DOHH2 (cell line): ENCODE measurements around the gene TANC1.

Experiments used
- H3F3A ChIP-seq: fragments of 200-600 bp; sonication (generic), shearing (Covaris generic); 2 replicates; pipeline ENCODE4 v1.6.0; 2016; ENCODE audit warnings: antibody characterized with exemption, mild to moderate bottlenecking; ENCODE audit not compliant: control insufficient read depth, insufficient read depth
- H3K27ac ChIP-seq: fragments of 200-600 bp; sonication (generic); 2 replicates; pipeline ENCODE4 v1.5.1; 2014; ENCODE audit warnings: low read depth, mild to moderate bottlenecking, low read length, moderate library complexity
- H3K27me3 ChIP-seq: fragments of 200-600 bp; sonication (generic); 2 replicates; pipeline ENCODE4 v1.6.1; 2014; ENCODE audit warnings: mild to moderate bottlenecking, low read length, mixed read lengths; ENCODE audit not compliant: control insufficient read depth
- H3K36me3 ChIP-seq: fragments of 200-600 bp; sonication (generic); 2 replicates; pipeline ENCODE4 v1.6.1; 2014; ENCODE audit warnings: mild to moderate bottlenecking, low read length, moderate library complexity, mixed read lengths; ENCODE audit not compliant: control insufficient read depth
- H3K4me1 ChIP-seq: fragments of 200-600 bp; sonication (generic); 2 replicates; pipeline ENCODE4 v1.6.1; 2014; ENCODE audit warnings: mild to moderate bottlenecking, low read length, mixed read lengths; ENCODE audit not compliant: control insufficient read depth
- H3K4me2 ChIP-seq: fragments of 200-600 bp; sonication (generic); 2 replicates; pipeline ENCODE4 v1.6.0; 2014; ENCODE audit warnings: mild to moderate bottlenecking, low read length, moderate library complexity
- H3K4me3 ChIP-seq: fragments of 200-600 bp; sonication (generic); 2 replicates; pipeline ENCODE4 v1.5.1; 2014; ENCODE audit warnings: mild to moderate bottlenecking, low read length, mixed read lengths
- H3K79me2 ChIP-seq: fragments of 200-600 bp; sonication (generic); 2 replicates; pipeline ENCODE4 v1.6.1; 2014; ENCODE audit warnings: mild to moderate bottlenecking, low read length, mixed read lengths; ENCODE audit not compliant: control insufficient read depth
- H3K9me2 ChIP-seq: fragments of 200-600 bp; sonication (generic); replicated peaks from 2 replicates; pipeline ENCODE4 v1.6.1; 2014; ENCODE audit warnings: mild to moderate bottlenecking, low read length, mixed read lengths; ENCODE audit not compliant: control insufficient read depth
- H3K9me3 ChIP-seq: fragments of 200-600 bp; sonication (generic); 2 replicates; pipeline ENCODE4 v1.6.1; 2014; ENCODE audit warnings: antibody characterized with exemption, low read length, mixed read lengths; ENCODE audit not compliant: control insufficient read depth, insufficient read depth
- H4K20me1 ChIP-seq: fragments of 200-600 bp; sonication (generic); 2 replicates; pipeline ENCODE4 v1.6.0; 2014; ENCODE audit warnings: low read depth, mild to moderate bottlenecking, antibody characterized with exemption, low read length, moderate library complexity; ENCODE audit not compliant: control insufficient read depth, insufficient read depth
- EZH2phosphoT487 ChIP-seq: fragments of 200-600 bp; sonication (generic); IDR thresholded peaks from 2 replicates; pipeline ENCODE4 v1.6.1; 2017; ENCODE audit warnings: borderline replicate concordance, mild to moderate bottlenecking, antibody characterized with exemption, low read length, moderate library complexity, mixed read lengths
- TF ChIP-seq, protein P1 (sequence below): fragments of 200-600 bp; sonication (generic); IDR thresholded peaks from one replicate; pipeline ENCODE4 v1.5.1; 2014; ENCODE audit warnings: antibody characterized with exemption, mild to moderate bottlenecking, low read depth, low read length; ENCODE audit not compliant: poor library complexity, severe bottlenecking

TANC1 gene

DNA sequence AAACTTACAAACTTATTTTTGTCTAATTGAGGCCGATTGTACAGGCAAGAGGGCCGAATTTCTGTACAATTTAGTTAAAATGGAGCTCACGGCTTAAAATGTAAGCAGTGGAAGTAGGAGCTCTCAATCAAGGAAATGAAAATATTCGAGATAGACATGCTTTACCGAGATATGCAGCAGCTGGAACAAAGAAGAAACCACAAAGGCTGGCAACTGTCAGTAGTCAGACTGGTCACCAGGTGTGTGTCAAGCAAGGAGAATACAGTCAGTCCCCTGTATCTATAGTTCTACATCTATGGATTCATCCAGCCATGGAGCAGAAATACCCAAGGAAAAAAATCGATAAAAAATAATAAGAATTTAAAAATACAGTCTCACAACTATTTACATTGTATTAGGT lies 195.5 kb downstream of the TANC1 start:
- Histone ChIP-seq H3K4me3 (no peak overlapping the region), H3K4me1 (peaks cover 9% of the 10 kb centered on the region), H3K79me2 (no peaks in the 10 kb centered on the region), H3K4me2 (no peak overlapping the region), H3K9me2 (no peaks in the 10 kb centered on the region), H4K20me1 (no peaks in the 10 kb centered on the region), H3K27ac (no peak overlapping the region), H3F3A (no peaks in the 10 kb centered on the region), H3K36me3 (no peaks in the 10 kb centered on the region), H3K27me3 (no peaks in the 10 kb centered on the region), H3K9me3 (no peaks in the 10 kb centered on the region)
- TF ChIP-seq EZH2phosphoT487, result no peak
- TF ChIP-seq, protein P1, sequence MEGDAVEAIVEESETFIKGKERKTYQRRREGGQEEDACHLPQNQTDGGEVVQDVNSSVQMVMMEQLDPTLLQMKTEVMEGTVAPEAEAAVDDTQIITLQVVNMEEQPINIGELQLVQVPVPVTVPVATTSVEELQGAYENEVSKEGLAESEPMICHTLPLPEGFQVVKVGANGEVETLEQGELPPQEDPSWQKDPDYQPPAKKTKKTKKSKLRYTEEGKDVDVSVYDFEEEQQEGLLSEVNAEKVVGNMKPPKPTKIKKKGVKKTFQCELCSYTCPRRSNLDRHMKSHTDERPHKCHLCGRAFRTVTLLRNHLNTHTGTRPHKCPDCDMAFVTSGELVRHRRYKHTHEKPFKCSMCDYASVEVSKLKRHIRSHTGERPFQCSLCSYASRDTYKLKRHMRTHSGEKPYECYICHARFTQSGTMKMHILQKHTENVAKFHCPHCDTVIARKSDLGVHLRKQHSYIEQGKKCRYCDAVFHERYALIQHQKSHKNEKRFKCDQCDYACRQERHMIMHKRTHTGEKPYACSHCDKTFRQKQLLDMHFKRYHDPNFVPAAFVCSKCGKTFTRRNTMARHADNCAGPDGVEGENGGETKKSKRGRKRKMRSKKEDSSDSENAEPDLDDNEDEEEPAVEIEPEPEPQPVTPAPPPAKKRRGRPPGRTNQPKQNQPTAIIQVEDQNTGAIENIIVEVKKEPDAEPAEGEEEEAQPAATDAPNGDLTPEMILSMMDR, result no peak

DNA sequence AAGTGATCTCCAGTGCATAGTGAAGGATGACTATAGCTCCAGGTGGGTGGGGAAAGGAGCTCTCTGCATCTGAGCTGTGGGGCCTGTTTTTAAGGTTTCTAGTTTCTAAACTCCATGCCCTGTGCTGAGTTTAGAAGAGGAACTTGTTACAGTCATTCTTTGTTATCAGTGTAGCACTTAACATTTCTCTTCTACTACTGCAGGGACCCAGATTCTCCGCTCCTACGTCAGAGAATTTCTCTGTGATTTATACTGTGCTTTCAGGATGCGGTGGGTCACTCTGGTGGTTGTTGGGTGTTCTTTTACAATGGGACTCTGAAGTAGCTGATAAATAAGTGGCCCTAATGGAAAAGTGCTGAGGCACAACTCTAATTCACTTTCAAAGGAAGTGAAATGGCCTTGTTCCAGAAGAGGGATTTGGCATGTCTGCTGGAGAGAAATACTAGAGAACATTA lies 196.0 kb downstream of the TANC1 start:
- Histone ChIP-seq H3K79me2 (no peaks in the 10 kb centered on the region), H3K27me3 (no peaks in the 10 kb centered on the region), H3K36me3 (no peaks in the 10 kb centered on the region), H3K4me1 (peaks cover 9% of the 10 kb centered on the region), H3K4me3 (no peak overlapping the region), H3K27ac (no peak overlapping the region), H3K9me3 (no peaks in the 10 kb centered on the region), H3F3A (no peaks in the 10 kb centered on the region), H3K9me2 (no peaks in the 10 kb centered on the region), H3K4me2 (no peak overlapping the region), H4K20me1 (no peaks in the 10 kb centered on the region)
- no peak for TF ChIP-seq EZH2phosphoT487
- TF ChIP-seq, protein P1, result no peak

DNA sequence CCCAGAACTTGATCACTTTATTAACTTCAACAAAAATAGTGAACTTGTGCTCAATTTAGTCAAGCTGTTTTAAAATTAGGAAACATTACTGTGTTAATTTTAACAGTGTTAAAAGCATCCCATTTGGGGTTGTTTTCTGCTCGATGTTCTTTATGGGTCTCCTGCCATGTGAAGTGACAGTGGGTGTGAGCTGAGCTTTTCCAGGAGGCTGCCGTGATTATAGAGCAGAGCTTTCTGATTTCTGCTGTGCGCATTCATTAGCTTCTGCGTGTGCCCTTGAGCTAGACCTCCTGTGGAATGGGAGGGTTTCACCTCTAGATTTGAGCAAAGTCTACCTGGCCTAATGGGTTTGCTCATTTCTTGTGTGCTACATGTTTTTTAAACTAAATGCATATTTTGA lies 196.6 kb downstream of the TANC1 start:
- Histone ChIP-seq H3K27ac (no peak overlapping the region), H3K4me2 (no peak overlapping the region), H3K9me2 (no peaks in the 10 kb centered on the region), H3K79me2 (no peaks in the 10 kb centered on the region), H3K27me3 (no peaks in the 10 kb centered on the region), H4K20me1 (no peaks in the 10 kb centered on the region), H3K4me1 (peaks cover 9% of the 10 kb centered on the region), H3F3A (no peaks in the 10 kb centered on the region), H3K4me3 (no peak overlapping the region), H3K9me3 (no peaks in the 10 kb centered on the region), H3K36me3 (no peaks in the 10 kb centered on the region)
- TF ChIP-seq, protein P1, result no peak
- TF ChIP-seq EZH2phosphoT487, result no peak
